HepG2 (cell line): Measurements from ENCODE around the gene SRXN1. TPM values are rescaled to one million over a fixed set of nuclear protein-coding genes. Genes with fewer than 3 reads are reported as not detected.

ENCODE experiments used
- GTF3A ChIP-seq: sonication (generic); formaldehyde crosslinking; conservative IDR thresholded peaks from 2 replicates; pipeline ENCODE4 v1.4.0; 2020; ENCODE audit warnings: mild to moderate bottlenecking, missing genetic modification reagents
- IRX3 ChIP-seq: sonication (generic); formaldehyde crosslinking; IDR thresholded peaks from 2 replicates; pipeline ENCODE4 v1.8.1; 2023; ENCODE audit warnings: mild to moderate bottlenecking, low read depth, missing genetic modification reagents, borderline replicate concordance
- MAFG ChIP-seq: sonication (generic); formaldehyde crosslinking; IDR thresholded peaks from 2 replicates; pipeline ENCODE4 v1.5.1; 2020; ENCODE audit warnings: mild to moderate bottlenecking, missing genetic modification reagents
- NFKBIZ ChIP-seq: IDR thresholded peaks from 2 replicates; pipeline ENCODE4 v1.6.1; 2018; ENCODE audit warnings: missing genetic modification reagents, missing compliant biosample characterization
- POLR2AphosphoS5 ChIP-seq: IDR thresholded peaks from 2 replicates; pipeline ENCODE4 v1.6.1; 2012; ENCODE audit warnings: low read depth, low read length
- POLR2G ChIP-seq: fragments of 200-400 bp; formaldehyde crosslinking; IDR thresholded peaks from 2 replicates; pipeline ENCODE4 v1.6.1; 2018; ENCODE audit warnings: mild to moderate bottlenecking, low read depth, low read length, moderate library complexity
- SETDB1 ChIP-seq: sonication (generic); formaldehyde crosslinking; IDR thresholded peaks from 2 replicates; pipeline ENCODE4 v1.5.1; 2020; ENCODE audit warnings: missing genetic modification reagents, mild to moderate bottlenecking, borderline replicate concordance
- SP2 ChIP-seq: sonication (generic); formaldehyde crosslinking; IDR thresholded peaks from 2 replicates; pipeline ENCODE4 v1.5.1; 2020; ENCODE audit warnings: mild to moderate bottlenecking, missing genetic modification reagents
- ZBTB7A ChIP-seq: sonication (generic); formaldehyde crosslinking; IDR thresholded peaks from 2 replicates; pipeline ENCODE4 v1.8.0; 2022; ENCODE audit warnings: mild to moderate bottlenecking, missing genetic modification reagents
- ZBTB7B ChIP-seq: sonication (generic); formaldehyde crosslinking; IDR thresholded peaks from 2 replicates; pipeline ENCODE4 v1.4.0; 2020; ENCODE audit warnings: missing genetic modification reagents
- ZNF160 ChIP-seq: sonication (generic); formaldehyde crosslinking; IDR thresholded peaks from 2 replicates; pipeline ENCODE4 v1.8.0; 2022; ENCODE audit warnings: mild to moderate bottlenecking, inconsistent platforms, missing genetic modification reagents
- ZNF280B ChIP-seq: sonication (generic); formaldehyde crosslinking; IDR thresholded peaks from 2 replicates; pipeline ENCODE4 v1.5.0; 2020; ENCODE audit warnings: missing genetic modification reagents, mild to moderate bottlenecking, borderline replicate concordance
- ZNF556 ChIP-seq: sonication (generic); formaldehyde crosslinking; IDR thresholded peaks from 2 replicates; pipeline ENCODE4 v1.4.0; 2020; ENCODE audit warnings: mild to moderate bottlenecking, missing genetic modification reagents, borderline replicate concordance
- ZNF572 ChIP-seq: sonication (generic); formaldehyde crosslinking; IDR thresholded peaks from 2 replicates; pipeline ENCODE4 v1.5.1; 2020; ENCODE audit warnings: mild to moderate bottlenecking, missing genetic modification reagents
- polyA plus RNA-seq, 8 experiments: library from polyadenylated mRNA; depleted of rRNA in 3 of 8; stranded (reverse) in 7 of 8; unstranded in 1 of 8; fragments of >200 nt; fragmentation: Illumina TruSeq in 4 of 8; extraction: Trizol in 4 of 8; gene quantifications; 2 replicates each; pipeline versions ENCODE4 v1.2.1 to v1.2.3, GENCODE V29; 2011 to 2016; ENCODE audit warnings: low read depth in 4 of 8, missing spikeins in 1 of 8, mixed read lengths in 1 of 8; ENCODE audit not compliant: insufficient read depth in 1 of 8
- total RNA-seq, 5 experiments: library from RNA; depleted of rRNA; stranded (reverse); fragments of >200 nt; fragmentation: Illumina TruSeq; extraction: Trizol; gene quantifications; 2 replicates each; pipeline ENCODE4 v1.2.3, GENCODE V29; 2016; ENCODE audit warnings: low read depth in 1 of 5
- TF ChIP-seq, protein P1 (sequence below): sonication (generic); formaldehyde crosslinking; IDR thresholded peaks from 2 replicates; pipeline ENCODE4 v1.4.0; 2020; ENCODE audit warnings: missing genetic modification reagents, mild to moderate bottlenecking, borderline replicate concordance
- TF ChIP-seq, protein P2 (sequence below): sonication (generic); formaldehyde crosslinking; IDR thresholded peaks from 2 replicates; pipeline ENCODE4 v1.5.0; 2020; ENCODE audit warnings: mild to moderate bottlenecking, missing genetic modification reagents
- TF ChIP-seq, protein P3 (sequence below): sonication (generic); formaldehyde crosslinking; IDR thresholded peaks from 2 replicates; pipeline ENCODE4 v1.4.0; 2020; ENCODE audit warnings: mild to moderate bottlenecking, missing genetic modification reagents
- TF ChIP-seq, protein P4 (sequence below): sonication (generic); formaldehyde crosslinking; IDR thresholded peaks from 2 replicates; pipeline ENCODE4 v1.8.1; 2023; ENCODE audit warnings: mild to moderate bottlenecking, inconsistent platforms, moderate library complexity, missing genetic modification reagents, borderline replicate concordance
- TF ChIP-seq, protein P5 (sequence below): sonication (generic); formaldehyde crosslinking; IDR thresholded peaks from 2 replicates; pipeline ENCODE4 v1.5.0; 2020; ENCODE audit warnings: missing genetic modification reagents

Gene SRXN1
- total and polyA plus RNA-seq, 2 of the 13 experiments (the other 11 are each of a cell fraction or from before 2014, with no cell fraction given), result 29.9 to 87.7 TPM

DNA sequence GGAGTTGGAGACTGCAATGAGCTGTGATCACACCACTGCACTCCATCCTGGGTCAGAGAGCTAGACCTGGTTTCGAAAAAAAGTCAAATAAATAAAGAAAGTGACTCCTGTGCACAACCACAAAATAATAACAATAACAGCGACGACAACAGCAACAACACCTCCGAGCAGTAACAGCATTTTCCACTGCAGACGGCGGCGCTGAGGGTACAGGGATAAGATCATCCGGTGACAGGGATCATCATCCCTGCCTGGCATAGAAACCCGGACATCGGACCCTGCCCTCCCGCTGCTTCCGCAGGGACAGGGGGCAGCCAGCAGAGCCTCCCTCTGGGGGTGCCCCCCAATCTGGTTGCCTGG is 11.5 kb downstream of the SRXN1 start (continued):
- TF ChIP-seq ZNF160 (CRISPR knock-in tag), result peak; percentile 49; the same call in 1 of the 2 replicates
- no peak for TF ChIP-seq NFKBIZ (CRISPR knock-in tag)
- TF ChIP-seq ZNF280B (CRISPR knock-in tag), result no peak
- TF ChIP-seq, protein P1, sequence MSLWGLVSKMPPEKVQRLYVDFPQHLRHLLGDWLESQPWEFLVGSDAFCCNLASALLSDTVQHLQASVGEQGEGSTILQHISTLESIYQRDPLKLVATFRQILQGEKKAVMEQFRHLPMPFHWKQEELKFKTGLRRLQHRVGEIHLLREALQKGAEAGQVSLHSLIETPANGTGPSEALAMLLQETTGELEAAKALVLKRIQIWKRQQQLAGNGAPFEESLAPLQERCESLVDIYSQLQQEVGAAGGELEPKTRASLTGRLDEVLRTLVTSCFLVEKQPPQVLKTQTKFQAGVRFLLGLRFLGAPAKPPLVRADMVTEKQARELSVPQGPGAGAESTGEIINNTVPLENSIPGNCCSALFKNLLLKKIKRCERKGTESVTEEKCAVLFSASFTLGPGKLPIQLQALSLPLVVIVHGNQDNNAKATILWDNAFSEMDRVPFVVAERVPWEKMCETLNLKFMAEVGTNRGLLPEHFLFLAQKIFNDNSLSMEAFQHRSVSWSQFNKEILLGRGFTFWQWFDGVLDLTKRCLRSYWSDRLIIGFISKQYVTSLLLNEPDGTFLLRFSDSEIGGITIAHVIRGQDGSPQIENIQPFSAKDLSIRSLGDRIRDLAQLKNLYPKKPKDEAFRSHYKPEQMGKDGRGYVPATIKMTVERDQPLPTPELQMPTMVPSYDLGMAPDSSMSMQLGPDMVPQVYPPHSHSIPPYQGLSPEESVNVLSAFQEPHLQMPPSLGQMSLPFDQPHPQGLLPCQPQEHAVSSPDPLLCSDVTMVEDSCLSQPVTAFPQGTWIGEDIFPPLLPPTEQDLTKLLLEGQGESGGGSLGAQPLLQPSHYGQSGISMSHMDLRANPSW (CRISPR knock-in tag), result no peak
- TF ChIP-seq, protein P2, sequence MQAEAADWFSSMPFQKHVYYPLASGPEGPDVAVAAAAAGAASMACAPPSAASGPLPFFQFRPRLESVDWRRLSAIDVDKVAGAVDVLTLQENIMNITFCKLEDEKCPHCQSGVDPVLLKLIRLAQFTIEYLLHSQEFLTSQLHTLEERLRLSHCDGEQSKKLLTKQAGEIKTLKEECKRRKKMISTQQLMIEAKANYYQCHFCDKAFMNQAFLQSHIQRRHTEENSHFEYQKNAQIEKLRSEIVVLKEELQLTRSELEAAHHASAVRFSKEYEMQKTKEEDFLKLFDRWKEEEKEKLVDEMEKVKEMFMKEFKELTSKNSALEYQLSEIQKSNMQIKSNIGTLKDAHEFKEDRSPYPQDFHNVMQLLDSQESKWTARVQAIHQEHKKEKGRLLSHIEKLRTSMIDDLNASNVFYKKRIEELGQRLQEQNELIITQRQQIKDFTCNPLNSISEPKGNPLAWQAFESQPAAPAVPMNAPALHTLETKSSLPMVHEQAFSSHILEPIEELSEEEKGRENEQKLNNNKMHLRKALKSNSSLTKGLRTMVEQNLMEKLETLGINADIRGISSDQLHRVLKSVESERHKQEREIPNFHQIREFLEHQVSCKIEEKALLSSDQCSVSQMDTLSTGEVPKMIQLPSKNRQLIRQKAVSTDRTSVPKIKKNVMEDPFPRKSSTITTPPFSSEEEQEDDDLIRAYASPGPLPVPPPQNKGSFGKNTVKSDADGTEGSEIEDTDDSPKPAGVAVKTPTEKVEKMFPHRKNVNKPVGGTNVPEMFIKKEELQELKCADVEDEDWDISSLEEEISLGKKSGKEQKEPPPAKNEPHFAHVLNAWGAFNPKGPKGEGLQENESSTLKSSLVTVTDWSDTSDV (CRISPR knock-in tag), result no peak
- TF ChIP-seq ZNF572 (CRISPR knock-in tag), result no peak
- no peak for TF ChIP-seq SP2 (CRISPR knock-in tag)
- TF ChIP-seq POLR2G, result no peak
- TF ChIP-seq GTF3A (CRISPR knock-in tag), result no peak
- no peak for TF ChIP-seq IRX3 (CRISPR knock-in tag)
- TF ChIP-seq POLR2AphosphoS5, result no peak
- TF ChIP-seq MAFG (CRISPR knock-in tag), result no peak
- no peak for TF ChIP-seq ZNF556
- TF ChIP-seq, protein P3, sequence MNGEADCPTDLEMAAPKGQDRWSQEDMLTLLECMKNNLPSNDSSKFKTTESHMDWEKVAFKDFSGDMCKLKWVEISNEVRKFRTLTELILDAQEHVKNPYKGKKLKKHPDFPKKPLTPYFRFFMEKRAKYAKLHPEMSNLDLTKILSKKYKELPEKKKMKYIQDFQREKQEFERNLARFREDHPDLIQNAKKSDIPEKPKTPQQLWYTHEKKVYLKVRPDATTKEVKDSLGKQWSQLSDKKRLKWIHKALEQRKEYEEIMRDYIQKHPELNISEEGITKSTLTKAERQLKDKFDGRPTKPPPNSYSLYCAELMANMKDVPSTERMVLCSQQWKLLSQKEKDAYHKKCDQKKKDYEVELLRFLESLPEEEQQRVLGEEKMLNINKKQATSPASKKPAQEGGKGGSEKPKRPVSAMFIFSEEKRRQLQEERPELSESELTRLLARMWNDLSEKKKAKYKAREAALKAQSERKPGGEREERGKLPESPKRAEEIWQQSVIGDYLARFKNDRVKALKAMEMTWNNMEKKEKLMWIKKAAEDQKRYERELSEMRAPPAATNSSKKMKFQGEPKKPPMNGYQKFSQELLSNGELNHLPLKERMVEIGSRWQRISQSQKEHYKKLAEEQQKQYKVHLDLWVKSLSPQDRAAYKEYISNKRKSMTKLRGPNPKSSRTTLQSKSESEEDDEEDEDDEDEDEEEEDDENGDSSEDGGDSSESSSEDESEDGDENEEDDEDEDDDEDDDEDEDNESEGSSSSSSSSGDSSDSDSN (CRISPR knock-in tag), result peak; percentile 33; the same call in 1 of the 2 replicates
- peak; percentile 97 for TF ChIP-seq ZBTB7B (CRISPR knock-in tag)
- TF ChIP-seq, protein P4, sequence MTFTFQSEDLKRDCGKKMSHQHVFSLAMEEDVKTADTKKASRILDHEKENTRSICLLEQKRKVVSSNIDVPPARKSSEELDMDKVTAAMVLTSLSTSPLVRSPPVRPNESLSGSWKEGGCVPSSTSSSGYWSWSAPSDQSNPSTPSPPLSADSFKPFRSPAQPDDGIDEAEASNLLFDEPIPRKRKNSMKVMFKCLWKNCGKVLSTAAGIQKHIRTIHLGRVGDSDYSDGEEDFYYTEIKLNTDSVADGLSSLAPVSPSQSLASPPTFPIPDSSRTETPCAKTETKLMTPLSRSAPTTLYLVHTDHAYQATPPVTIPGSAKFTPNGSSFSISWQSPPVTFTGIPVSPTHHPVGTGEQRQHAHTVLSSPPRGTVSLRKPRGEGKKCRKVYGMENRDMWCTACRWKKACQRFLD (CRISPR knock-in tag), result no peak
- TF ChIP-seq SETDB1 (CRISPR knock-in tag), result no peak
- peak; percentile 64 for TF ChIP-seq ZBTB7A (CRISPR knock-in tag)
- TF ChIP-seq, protein P5, sequence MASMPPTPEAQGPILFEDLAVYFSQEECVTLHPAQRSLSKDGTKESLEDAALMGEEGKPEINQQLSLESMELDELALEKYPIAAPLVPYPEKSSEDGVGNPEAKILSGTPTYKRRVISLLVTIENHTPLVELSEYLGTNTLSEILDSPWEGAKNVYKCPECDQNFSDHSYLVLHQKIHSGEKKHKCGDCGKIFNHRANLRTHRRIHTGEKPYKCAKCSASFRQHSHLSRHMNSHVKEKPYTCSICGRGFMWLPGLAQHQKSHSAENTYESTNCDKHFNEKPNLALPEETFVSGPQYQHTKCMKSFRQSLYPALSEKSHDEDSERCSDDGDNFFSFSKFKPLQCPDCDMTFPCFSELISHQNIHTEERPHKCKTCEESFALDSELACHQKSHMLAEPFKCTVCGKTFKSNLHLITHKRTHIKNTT (CRISPR knock-in tag), result no peak
